Uterus (tissue), 4 donors: ENCODE results near the gene SNX27. TPM values are rescaled to one million over a fixed set of nuclear protein-coding genes. Genes with fewer than 3 reads are reported as not detected.
"Not testable (repeated sequence)": the region's sequence is repeated elsewhere in the genome, so short reads cannot be mapped to it uniquely, and the experiment has no call there.

ENCODE experiments used
- DNase-seq, 2 donors: peaks; one replicate each; pipeline ENCODE4 v3.0.0-alpha.2; 2019 to 2020
- H3K27ac ChIP-seq, 2 donors: fragments of 200-600 bp; sonication (generic); 1 replicate in 1 of 2; 2 replicates in 1 of 2; pipeline ENCODE4 v1.5.1; 2016 to 2018
- H3K27me3 ChIP-seq, 2 donors: fragments of 200-600 bp; sonication (generic); one replicate each; pipeline ENCODE4 v1.5.1; 2018 to 2019; ENCODE audit warnings: control low read depth in 1 of 2
- H3K36me3 ChIP-seq, 2 donors: fragments of 200-600 bp; sonication (generic); one replicate each; pipeline ENCODE4 v1.5.1; 2019; ENCODE audit warnings: control low read depth in 1 of 2
- H3K4me1 ChIP-seq, 2 donors: fragments of 200-600 bp; sonication (generic); one replicate each; pipeline ENCODE4 v1.5.1; 2018 to 2019; ENCODE audit warnings: control low read depth in 1 of 2
- H3K4me3 ChIP-seq, 2 donors: fragments of 200-600 bp; sonication (generic); 1 replicate in 1 of 2; 2 replicates in 1 of 2; pipeline ENCODE4 v1.5.1; 2018 to 2019; ENCODE audit warnings: mild to moderate bottlenecking in 1 of 2
- H3K9me3 ChIP-seq, 2 donors: fragments of 200-600 bp; sonication (generic); one replicate each; pipeline ENCODE4 v1.5.1; 2019; ENCODE audit warnings: control low read depth in 1 of 2
- CTCF ChIP-seq, 4 experiments: fragments of 200-600 bp in 2 of 4; fragments of 450-650 bp in 2 of 4; sonication (generic) in 2 of 4; IDR thresholded peaks; one replicate each; pipeline ENCODE4 v1.5.1; 2016 to 2019; ENCODE audit warnings: antibody characterized with exemption in 4 of 4, mild to moderate bottlenecking in 2 of 4, moderate library complexity in 1 of 4
- POLR2A ChIP-seq, 2 donors: fragments of 450-650 bp; IDR thresholded peaks; one replicate each; pipeline ENCODE4 v1.6.1; 2016; ENCODE audit warnings: antibody characterized with exemption in 2 of 2, mild to moderate bottlenecking in 1 of 2, moderate library complexity in 1 of 2
- intact Hi-C: fragments of 100-400 bp; cut with DNase I; formaldehyde crosslinking; loops from one replicate; pipeline ENCODE4 v1.15.1; 2023; ENCODE audit warnings: low total_unique reads
- total RNA-seq, 4 donors: library from RNA; depleted of rRNA in 3 of 4; stranded (reverse); fragments of >200 nt in 3 of 4; gene quantifications; one replicate each; pipeline versions ENCODE4 v1.1.0 to v1.2.4, GENCODE V29; 2014 to 2023
- donor health status: DM: yes; HTN: yes; CAD: no.

Gene SNX27
- total RNA-seq, 4 donors from 2014 or later, result 22.3 to 52.7 (median 42.4) TPM

- no peak for TF ChIP-seq POLR2A (IDR thresholded peaks at IDR 0.05)
- no peak for TF ChIP-seq CTCF (IDR thresholded peaks at IDR 0.05)
- H3K4me1 ChIP-seq, result no peaks in the 10 kb centered on the region
- intact Hi-C loops, result no loop called here
- no peak for DNase-seq
- H3K27me3 ChIP-seq, result no peaks in the 10 kb centered on the region
- no peaks in the 10 kb centered on the region for H3K36me3 ChIP-seq
- no peak overlapping the region for H3K27ac ChIP-seq
- no peaks in the 10 kb centered on the region for H3K9me3 ChIP-seq
- no peak overlapping the region for H3K4me3 ChIP-seq
Measured at GRCh38 chr1:151661751-151662150, 49.9 kb downstream of the SNX27 start.

GRCh38 chr1:151668090-151668489 lies 56.2 kb downstream of the SNX27 start:
- no peak for TF ChIP-seq CTCF (IDR thresholded peaks at IDR 0.05)
- no peak for TF ChIP-seq POLR2A (IDR thresholded peaks at IDR 0.05)
- DNase-seq, result no peak
- intact Hi-C loops, result no loop called here
- Histone ChIP-seq H3K4me3 (no peak overlapping the region), H3K27me3 (no peaks in the 10 kb centered on the region), H3K27ac (no peak overlapping the region), H3K9me3 (no peaks in the 10 kb centered on the region), H3K4me1 (no peaks in the 10 kb centered on the region), H3K36me3 (no peaks in the 10 kb centered on the region)

DNA sequence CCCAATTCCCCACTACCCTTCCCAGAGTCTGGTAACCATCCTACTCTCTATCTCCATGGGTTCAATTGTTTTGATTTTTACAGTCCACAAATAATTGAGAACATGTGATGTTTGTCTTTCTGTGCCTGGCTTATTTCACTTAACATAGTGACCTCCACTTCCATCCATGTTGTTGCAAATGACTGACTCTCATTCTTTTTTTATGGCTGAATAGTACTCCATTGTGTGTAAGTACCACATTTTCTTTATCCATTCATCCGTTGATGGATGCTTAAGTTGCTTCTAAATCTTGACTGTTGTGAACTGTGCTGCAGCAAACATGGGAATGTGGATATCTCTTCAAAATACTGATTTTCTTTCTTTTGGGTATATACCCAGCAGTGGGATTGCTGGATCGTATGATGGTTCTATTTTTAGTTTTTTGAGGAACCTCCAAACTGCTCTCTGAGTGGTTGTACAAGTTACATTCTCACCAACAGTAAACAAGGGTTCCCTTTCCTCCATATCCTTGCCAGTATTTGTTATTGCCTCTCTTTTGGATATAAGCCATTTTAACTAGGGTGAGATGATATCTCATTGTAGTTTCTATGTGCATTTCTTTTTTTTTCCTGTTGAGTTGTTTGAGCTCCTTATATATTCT lies 58.3 kb downstream of the SNX27 start:
- H3K4me1 ChIP-seq, H3K27me3 ChIP-seq, H3K27ac ChIP-seq, H3K4me3 ChIP-seq, H3K36me3 ChIP-seq, DNase-seq, intact Hi-C loops, H3K9me3 ChIP-seq: not testable (repeated sequence)

- no peaks in the 10 kb centered on the region for H3K27me3 ChIP-seq
- no peaks in the 10 kb centered on the region for H3K4me1 ChIP-seq
- no peaks in the 10 kb centered on the region for H3K9me3 ChIP-seq
- no peaks in the 10 kb centered on the region for H3K36me3 ChIP-seq
- intact Hi-C loops, result no loop called here
- TF ChIP-seq CTCF (IDR thresholded peaks at IDR 0.05) (no peak), POLR2A (IDR thresholded peaks at IDR 0.05) (no peak)
- DNase-seq, result no peak
- H3K27ac ChIP-seq, result no peak overlapping the region
- no peak overlapping the region for H3K4me3 ChIP-seq
Measured at GRCh38 chr1:151673407-151673806, 61.6 kb downstream of the SNX27 start.

DNA sequence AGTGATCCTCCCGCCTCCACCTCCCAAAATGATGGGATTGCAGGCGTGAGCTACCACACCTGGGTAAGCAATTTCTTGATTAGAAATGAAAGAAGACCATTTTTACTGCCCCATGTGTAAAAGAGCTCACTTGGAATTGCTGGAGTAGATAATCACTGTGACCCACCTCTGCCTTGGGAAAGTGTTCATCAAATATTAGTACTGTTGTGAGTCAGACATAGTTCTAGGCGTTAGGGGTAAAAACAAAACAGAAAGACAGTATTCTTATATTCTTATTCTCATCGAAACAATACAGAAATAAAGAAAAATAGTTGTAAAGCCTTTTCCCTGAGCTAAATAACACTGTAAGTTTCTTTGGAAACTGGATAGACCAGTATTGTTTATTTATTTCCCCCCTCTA lies 68.5 kb downstream of the SNX27 start:
- H3K4me1 ChIP-seq, result no peaks in the 10 kb centered on the region
- H3K27ac ChIP-seq, result no peak overlapping the region
- intact Hi-C loops, result no loop called here
- H3K36me3 ChIP-seq, result no peaks in the 10 kb centered on the region
- no peak overlapping the region for H3K4me3 ChIP-seq
- TF ChIP-seq POLR2A (IDR thresholded peaks at IDR 0.05), result no peak
- no peak for TF ChIP-seq CTCF (IDR thresholded peaks at IDR 0.05)
- no peaks in the 10 kb centered on the region for H3K27me3 ChIP-seq
- no peak for DNase-seq
- no peaks in the 10 kb centered on the region for H3K9me3 ChIP-seq

GRCh38 chr1:151680826-151681225 lies 69.0 kb downstream of the SNX27 start:
- Histone ChIP-seq H3K27ac (no peak overlapping the region), H3K9me3 (no peaks in the 10 kb centered on the region), H3K27me3 (no peaks in the 10 kb centered on the region), H3K4me1 (no peaks in the 10 kb centered on the region), H3K36me3 (no peaks in the 10 kb centered on the region), H3K4me3 (no peak overlapping the region)
- intact Hi-C loops, result no loop called here
- TF ChIP-seq CTCF (IDR thresholded peaks at IDR 0.05) (no peak), POLR2A (IDR thresholded peaks at IDR 0.05) (no peak)
- no peak for DNase-seq
